GM21825 (cell line): ENCODE results near the gene CAMK2N2.
"Not testable (repeated sequence)": the region's sequence is repeated elsewhere in the genome, so short reads cannot be mapped to it uniquely, and the experiment has no call there.

Experiments
- ATAC-seq: cut with Tn5 transposase; IDR thresholded peaks from one replicate; pipeline ENCODE4 v1.9.1; 2021; ENCODE audit warnings: mild to moderate bottlenecking, moderate library complexity; ENCODE audit not compliant: unreplicated experiment

Gene CAMK2N2

GRCh38 chr3:184275961-184276910, 14.9 kb upstream of the CAMK2N2 start, which contains the start of gene ECE2:
Gene ECE2 (plus strand): TSS chr3:184276022. CDS start chr3:184276154, 132 bp downstream.
- ATAC-seq = no peak

- no peak for ATAC-seq
Measured at GRCh38 chr3:184275381-184275701, 14.0 kb upstream of the CAMK2N2 start.

- ATAC-seq = no peak
Measured at GRCh38 chr3:184272269-184272668, 10.9 kb upstream of the CAMK2N2 start.

GRCh38 chr3:184267249-184267648, 5.9 kb upstream of the CAMK2N2 start:
- ATAC-seq = not testable (repeated sequence)

GRCh38 chr3:184262764-184263179, 1.4 kb upstream of the CAMK2N2 start:
- no peak for ATAC-seq

- no peak for ATAC-seq
Measured at GRCh38 chr3:184261854-184262763, 756 bp upstream of the CAMK2N2 start.

- no peak for ATAC-seq
Measured at GRCh38 chr3:184260724-184261269, 556 bp downstream of the CAMK2N2 start.

GRCh38 chr3:184259878-184260723, 1.3 kb downstream of the CAMK2N2 start:
- no peak for ATAC-seq

- ATAC-seq = no peak
Measured at GRCh38 chr3:184259396-184259877, 1.9 kb downstream of the CAMK2N2 start.

GRCh38 chr3:184258926-184259325, 2.4 kb downstream of the CAMK2N2 start:
- no peak for ATAC-seq

GRCh38 chr3:184257083-184257915, 4.1 kb downstream of the CAMK2N2 start:
- ATAC-seq = no peak

- no peak for ATAC-seq
Measured at GRCh38 chr3:184255291-184256039, 5.9 kb downstream of the CAMK2N2 start.

GRCh38 chr3:184250167-184250828, 11.1 kb downstream of the CAMK2N2 start:
- ATAC-seq = peak; percentile 65

- peak; percentile 88 for ATAC-seq
Measured at GRCh38 chr3:184249412-184250166, 11.8 kb downstream of the CAMK2N2 start, which contains the start of gene EEF1AKMT4. Gene EEF1AKMT4 (plus strand): TSS chr3:184249672. CDS start chr3:184249695, 23 bp downstream.

- peak; percentile 49 for ATAC-seq
Measured at GRCh38 chr3:184248454-184249411, 12.6 kb downstream of the CAMK2N2 start, which contains the start of gene ALG3. Gene ALG3 (minus strand): TSS chr3:184248962. CDS start chr3:184248940, 22 bp downstream.

GRCh38 chr3:184242297-184242685, 19.1 kb downstream of the CAMK2N2 start:
- ATAC-seq = no peak
